Retina (tissue), 1 donor: Measurements from ENCODE around the gene HRH3.

Source experiments
- DNase-seq: peaks from one replicate; pipeline ENCODE4 v3.0.0-alpha.2; 2016

The HRH3 gene

DNA sequence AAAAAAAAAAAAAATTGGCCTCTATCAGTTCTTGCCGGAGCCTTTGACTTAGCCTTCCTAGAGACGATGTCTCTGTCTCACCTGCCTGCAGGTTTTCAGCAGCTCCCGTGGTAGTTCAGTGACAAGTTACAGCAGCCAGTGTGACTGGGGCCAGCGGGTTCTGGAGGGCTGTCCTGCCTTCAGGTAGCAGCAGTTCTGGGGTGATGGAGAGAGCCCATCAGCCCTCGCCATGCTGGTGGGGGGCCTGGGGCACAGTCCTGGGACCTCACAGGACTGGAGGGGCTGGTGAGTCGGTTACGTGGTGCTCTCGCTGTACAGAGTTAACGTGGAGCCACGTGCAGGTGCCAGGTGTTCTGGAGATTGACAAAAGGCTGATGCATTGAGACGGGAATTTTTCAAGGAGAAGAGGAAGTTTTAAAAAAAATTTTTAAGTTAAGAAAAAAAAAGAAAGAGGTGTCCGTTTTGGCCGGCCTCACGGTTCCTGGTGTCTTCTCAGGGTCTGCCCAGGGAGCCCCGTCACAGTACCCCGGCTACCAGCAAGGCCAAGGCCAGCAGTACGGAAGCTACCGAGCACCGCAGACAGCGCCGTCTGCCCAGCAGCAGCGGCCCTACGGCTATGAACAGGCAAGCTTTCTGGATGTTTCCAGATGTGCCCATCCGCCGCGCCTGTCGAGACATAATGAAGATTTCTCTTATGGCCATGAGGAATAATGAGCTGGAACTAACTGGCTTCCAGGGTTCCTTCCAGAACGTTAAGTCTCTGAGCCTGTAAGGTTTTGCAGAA is 45.9 kb downstream of the HRH3 start:
- DNase-seq = no peak

DNA sequence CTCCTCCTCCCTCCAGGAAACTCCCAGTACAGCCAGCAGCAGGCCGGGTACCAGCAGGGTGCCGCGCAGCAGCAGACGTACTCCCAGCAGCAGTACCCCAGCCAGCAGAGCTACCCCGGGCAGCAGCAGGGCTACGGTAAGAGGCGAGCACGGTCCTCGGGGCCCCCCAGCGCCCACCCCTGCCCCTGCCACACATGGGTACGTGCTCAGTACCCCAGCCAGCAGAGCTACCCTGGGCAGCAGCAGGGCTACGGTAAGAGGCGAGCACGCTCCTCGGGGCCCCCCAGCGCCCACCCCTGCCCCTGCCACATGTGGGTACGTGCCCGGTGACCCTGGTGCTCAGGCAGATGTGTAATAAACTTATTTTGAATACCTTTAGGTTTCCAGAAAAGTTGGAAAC is 47.4 kb downstream of the HRH3 start:
- DNase-seq = no peak

DNA sequence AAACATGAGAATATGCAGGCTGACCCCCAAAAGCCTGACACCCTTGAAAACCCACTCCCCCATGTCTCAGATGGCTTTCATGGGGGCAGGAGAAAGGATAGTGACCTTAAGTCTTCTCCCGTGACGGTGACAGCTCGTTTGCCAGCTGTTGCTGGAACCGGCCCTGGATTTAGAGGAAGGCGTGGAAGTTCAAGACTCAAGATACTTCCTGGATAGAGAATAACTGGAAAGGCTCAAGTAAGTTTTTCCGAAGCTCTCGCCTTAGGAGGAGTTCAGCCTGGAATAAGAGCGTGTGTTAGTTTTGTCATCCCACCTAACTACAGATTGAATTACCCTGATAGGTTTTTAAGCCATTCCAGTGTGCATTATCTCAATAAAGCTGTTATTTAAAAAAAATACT is 48.8 kb downstream of the HRH3 start:
- DNase-seq = no peak

DNA sequence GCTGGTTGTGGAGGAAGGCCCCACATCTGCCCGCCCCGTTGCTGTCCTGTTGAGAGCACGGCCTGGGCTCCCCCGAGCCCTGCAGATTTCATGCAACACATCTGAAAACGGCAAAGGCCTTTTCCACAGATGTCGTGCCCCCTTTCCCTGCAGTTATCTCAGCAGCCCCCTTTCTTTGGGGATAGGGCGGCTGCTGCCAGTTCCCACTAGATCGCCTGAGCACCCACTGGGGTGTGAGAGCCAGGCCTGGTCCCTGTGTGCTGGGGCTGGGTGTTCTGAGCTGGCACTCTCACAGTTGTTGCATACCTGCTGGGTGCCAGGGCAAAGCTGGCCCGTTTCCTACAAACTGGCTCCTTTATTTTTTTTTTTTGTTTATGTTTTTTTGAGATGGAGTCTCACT is 49.5 kb downstream of the HRH3 start:
- no peak for DNase-seq

DNA sequence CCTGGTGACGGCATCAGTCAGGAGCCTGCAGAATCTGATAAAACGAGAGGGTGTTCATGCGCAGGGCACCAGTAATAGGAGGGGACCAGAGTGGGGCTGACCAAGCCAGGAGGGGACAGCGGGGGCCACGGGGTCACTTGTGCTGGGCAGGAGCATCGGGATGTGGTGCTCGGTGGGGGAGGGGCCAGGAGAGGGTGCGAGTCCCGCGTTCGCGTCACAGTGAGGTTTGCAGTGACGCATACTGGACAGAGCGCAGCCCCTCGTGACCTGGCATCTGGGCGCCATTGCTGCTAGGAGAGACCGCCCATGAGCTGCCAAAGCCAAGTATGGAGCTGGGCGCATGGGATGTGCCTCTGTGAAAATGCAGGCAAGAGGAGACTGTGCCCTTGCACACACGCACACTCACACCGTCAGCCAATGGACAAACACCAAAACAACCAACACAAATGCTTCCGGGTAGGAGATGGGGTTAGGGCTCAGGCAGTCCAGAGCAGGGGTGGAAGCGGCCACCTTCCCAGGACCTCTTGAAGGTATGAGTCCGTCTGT is 51.1 kb downstream of the HRH3 start:
- no peak for DNase-seq

DNA sequence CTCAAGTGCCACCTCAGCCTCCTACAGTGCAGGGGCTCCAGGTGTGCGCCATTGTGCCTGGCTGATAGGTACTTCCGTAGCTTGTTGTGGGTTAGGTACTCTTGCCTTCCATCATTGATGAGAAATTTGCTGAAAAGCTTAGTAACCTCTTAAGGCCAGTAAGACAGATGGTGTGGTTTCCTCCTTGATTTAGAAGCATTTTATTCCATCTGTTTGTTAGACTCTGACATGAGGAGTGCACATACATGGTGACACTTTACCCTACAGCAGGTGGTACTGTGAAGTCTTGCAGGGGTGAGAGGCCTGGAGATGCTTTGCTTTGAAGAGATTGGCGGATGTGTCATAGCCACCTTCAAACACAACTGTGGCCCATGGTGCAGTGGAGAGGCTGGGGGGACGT is 52.0 kb downstream of the HRH3 start:
- no peak for DNase-seq

DNA sequence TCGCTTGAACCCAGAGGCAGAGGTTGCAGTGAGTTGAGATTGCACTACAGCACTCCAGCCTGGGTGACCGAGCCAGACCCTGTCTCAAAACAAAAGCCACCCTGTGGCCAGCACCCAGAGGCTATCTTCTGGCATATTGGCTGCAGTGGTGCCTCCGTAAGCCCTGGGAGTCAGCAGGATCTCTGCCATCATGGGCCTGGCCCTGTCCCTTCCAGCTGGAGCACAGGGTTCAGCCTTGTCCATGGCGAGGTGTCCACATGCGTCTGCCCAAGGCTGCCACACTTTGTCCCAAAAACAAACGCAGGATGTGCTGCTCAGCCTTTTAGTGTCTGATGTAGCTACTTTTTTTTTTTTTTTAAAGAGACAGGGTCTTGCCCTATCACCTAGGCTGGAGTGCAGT is 52.6 kb downstream of the HRH3 start:
- DNase-seq = no peak

DNA sequence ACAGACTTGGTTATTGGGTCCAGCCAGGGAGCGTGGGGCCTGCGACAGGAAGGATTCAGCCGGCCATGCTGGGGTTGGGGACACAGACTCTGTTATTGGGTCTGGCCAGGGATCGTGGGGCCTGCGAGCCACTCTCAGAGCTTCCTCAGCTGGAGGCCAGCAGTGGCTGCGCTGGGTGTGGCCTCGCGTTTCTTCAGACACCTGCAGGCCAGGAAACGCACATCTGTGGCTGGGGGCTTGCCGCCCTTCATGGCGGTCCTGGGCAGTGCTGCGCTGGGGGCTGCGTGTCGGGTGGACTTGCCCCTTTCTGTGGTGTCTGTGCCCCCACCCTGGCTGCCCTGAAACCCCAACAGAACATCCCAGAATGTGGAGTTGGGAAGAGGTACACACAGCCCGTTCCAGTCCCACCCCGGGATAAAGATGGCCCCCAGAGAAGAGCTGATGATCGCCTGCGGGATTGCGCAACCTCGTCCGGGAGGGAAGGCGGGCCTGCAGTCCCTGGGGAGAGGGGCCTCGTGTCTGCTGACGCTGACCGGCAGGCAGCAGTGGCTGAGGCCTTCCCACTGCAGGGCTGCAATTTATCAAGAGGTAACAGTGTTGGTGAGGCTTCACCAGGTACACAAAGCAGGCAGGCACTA is 54.2 kb downstream of the HRH3 start:
- no peak for DNase-seq
